K562 (cell line): ENCODE results near the gene SYTL2. TPM values are rescaled to one million over a fixed set of nuclear protein-coding genes. Genes with fewer than 3 reads are reported as not detected.

Experiments used
- GABPB2 ChIP-seq: fragments of 250-450 bp; sonication (Bioruptor Pico); conservative IDR thresholded peaks from 2 replicates; pipeline ENCODE4 v1.5.1; 2021; ENCODE audit warnings: mild to moderate bottlenecking
- GATAD2A ChIP-seq: fragments of 450-650 bp; IDR thresholded peaks from 2 replicates; pipeline ENCODE4 v1.6.1; 2017
- HDAC1 ChIP-seq, 2 experiments: fragments of 450-650 bp; IDR thresholded peaks; 2 replicates each; pipeline ENCODE4 v1.6.1; 2016 to 2017; ENCODE audit warnings: inconsistent platforms in 1 of 2, mild to moderate bottlenecking in 1 of 2, moderate library complexity in 1 of 2
- HNRNPUL1 ChIP-seq: fragments of 200-400 bp; formaldehyde crosslinking; IDR thresholded peaks from 2 replicates; pipeline ENCODE4 v1.6.1; 2017; ENCODE audit warnings: low read length
- MLLT1 ChIP-seq, 2 experiments: fragments of 450-650 bp; IDR thresholded peaks; 2 replicates each; pipeline ENCODE4 v1.6.1; 2016
- MLX ChIP-seq, 2 experiments: fragments of 450-650 bp in 1 of 2; sonication (generic) in 1 of 2; formaldehyde crosslinking; conservative IDR thresholded peaks; 2 replicates each; pipeline versions ENCODE4 v1.4.0 to v1.8.1; 2020 to 2022; ENCODE audit warnings: mild to moderate bottlenecking in 1 of 2, missing genetic modification reagents in 1 of 2
- NFIC ChIP-seq: fragments of 450-650 bp; IDR thresholded peaks from 2 replicates; pipeline ENCODE4 v1.6.1; 2017; ENCODE audit warnings: mild to moderate bottlenecking, inconsistent platforms
- POLR2B ChIP-seq: fragments of 450-650 bp; IDR thresholded peaks from 2 replicates; pipeline ENCODE4 v1.6.1; 2018; ENCODE audit warnings: low read depth; ENCODE audit not compliant: partially characterized antibody
- PRDM10 ChIP-seq: fragments of 450-650 bp; IDR thresholded peaks from 2 replicates; pipeline ENCODE4 v1.6.1; 2018; ENCODE audit not compliant: partially characterized antibody
- RBM39 ChIP-seq: fragments of 200-400 bp; formaldehyde crosslinking; optimal IDR thresholded peaks from 2 replicates; pipeline ENCODE3; 2018; ENCODE audit warnings: low read depth, low read length
- SMARCC2 ChIP-seq: fragments of 450-650 bp; IDR thresholded peaks from 2 replicates; pipeline ENCODE4 v1.6.1; 2017; ENCODE audit warnings: antibody characterized with exemption, moderate library complexity, mild to moderate bottlenecking, low read depth
- SRSF3 ChIP-seq: fragments of 200-400 bp; formaldehyde crosslinking; IDR thresholded peaks from 2 replicates; pipeline ENCODE4 v1.6.1; 2016; ENCODE audit warnings: mild to moderate bottlenecking, low read length, moderate library complexity; ENCODE audit not compliant: insufficient read depth
- TFAM ChIP-seq: fragments of 250-450 bp; sonication (Bioruptor Pico); conservative IDR thresholded peaks from 2 replicates; pipeline ENCODE4 v1.5.0; 2021; ENCODE audit warnings: mild to moderate bottlenecking, moderate library complexity
- ZNF217 ChIP-seq: sonication (generic); formaldehyde crosslinking; IDR thresholded peaks from 2 replicates; pipeline ENCODE4 v1.8.0; 2022; ENCODE audit warnings: mild to moderate bottlenecking, missing genetic modification reagents
- ZNF436 ChIP-seq: fragments of 250-450, 450-650 bp; sonication (Bioruptor Pico); formaldehyde crosslinking; IDR thresholded peaks from 2 replicates; pipeline ENCODE4 v1.7.0; 2020; ENCODE audit warnings: mild to moderate bottlenecking
- ZNF830 ChIP-seq: fragments of 250-450 bp; sonication (Bioruptor Pico); IDR thresholded peaks from 2 replicates; pipeline ENCODE4 v1.5.0; 2021; ENCODE audit warnings: mild to moderate bottlenecking
- polyA plus RNA-seq, 8 experiments: library from polyadenylated mRNA; depleted of rRNA in 4 of 8; stranded (reverse) in 5 of 8; unstranded in 3 of 8; fragments of >200 nt; fragmentation: Nextera tagmentation in 2 of 8; fragmentation: Illumina TruSeq in 1 of 8; extraction: Ambion mirVana in 2 of 8; extraction: Trizol in 1 of 8; gene quantifications; 2 replicates each; pipeline versions ENCODE4 v1.2.1 to v1.2.3, GENCODE V29; 2011 to 2014; ENCODE audit warnings: inconsistent platforms in 1 of 8, missing spikeins in 1 of 8
- total RNA-seq, 7 experiments: library from RNA; depleted of rRNA in 6 of 7; stranded (reverse); fragments of >200 nt in 6 of 7; fragmentation: Illumina TruSeq in 2 of 7; extraction: Trizol in 2 of 7; gene quantifications; 2 replicates each; pipeline versions ENCODE4 v1.2.1 to v1.2.3, GENCODE V29; 2011 to 2021; ENCODE audit warnings: low replicate concordance in 1 of 7
- TF ChIP-seq, protein P1 (sequence below): sonication (generic); formaldehyde crosslinking; IDR thresholded peaks from 2 replicates; pipeline ENCODE4 v1.8.0; 2022; ENCODE audit warnings: missing genetic modification reagents, mild to moderate bottlenecking, borderline replicate concordance
- TF ChIP-seq, protein P2 (sequence below): fragments of 250-450 bp; sonication (Bioruptor Pico); IDR thresholded peaks from 2 replicates; pipeline ENCODE4 v1.8.0; 2022; ENCODE audit warnings: inconsistent platforms, mild to moderate bottlenecking, moderate library complexity, borderline replicate concordance

SYTL2 gene
- total and polyA plus RNA-seq, 9 of the 15 experiments (the other 6 are each of a cell fraction or from before 2014, with no cell fraction given): 0.05 to 0.57 (median 0.35) TPM

DNA sequence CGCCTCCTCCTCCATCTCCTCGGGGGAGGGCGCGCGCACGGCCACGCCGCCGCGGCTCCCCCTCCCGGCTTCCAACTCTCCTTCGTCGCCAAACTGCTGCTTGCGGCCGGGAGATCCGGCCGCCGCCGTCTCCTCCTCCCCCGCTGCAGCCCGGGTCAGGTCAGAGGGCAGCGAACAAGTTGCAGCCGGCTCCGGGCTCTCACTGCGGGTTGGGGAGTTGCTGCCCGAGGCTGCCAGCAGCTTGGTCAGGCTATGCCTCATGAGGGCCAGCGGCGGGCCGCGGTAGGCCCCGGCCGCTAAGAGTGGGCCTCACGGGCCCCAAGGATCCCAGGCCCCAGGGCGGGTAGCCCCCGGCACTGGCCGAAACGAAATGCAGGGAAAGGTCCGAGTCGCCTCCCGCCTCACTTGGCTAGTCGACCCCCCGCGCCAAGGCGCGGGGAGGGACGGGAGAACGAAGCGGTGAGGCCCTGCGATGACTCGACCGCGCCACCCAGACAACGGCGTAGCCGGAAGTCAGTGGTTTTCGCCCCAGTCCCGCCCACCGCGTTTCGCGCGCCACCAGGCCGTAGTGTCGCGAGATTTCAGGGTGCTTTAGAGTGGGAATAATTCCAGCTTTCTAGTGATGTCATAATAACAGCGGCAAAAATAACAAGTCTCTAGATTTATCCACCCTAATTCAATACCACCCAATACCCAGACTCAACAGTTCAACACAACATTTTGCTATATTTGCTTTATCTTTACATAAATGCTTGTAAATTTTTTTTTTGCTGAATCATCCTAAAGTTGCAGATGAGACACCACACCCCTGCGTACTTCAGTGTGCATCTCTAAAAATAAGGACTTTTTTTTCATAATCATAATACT, 146.1 kb downstream of the SYTL2 start, which contains the start of gene CREBZF (continued):
- TF ChIP-seq ZNF436 (CRISPR knock-in tag): no peak
- TF ChIP-seq, protein P1, sequence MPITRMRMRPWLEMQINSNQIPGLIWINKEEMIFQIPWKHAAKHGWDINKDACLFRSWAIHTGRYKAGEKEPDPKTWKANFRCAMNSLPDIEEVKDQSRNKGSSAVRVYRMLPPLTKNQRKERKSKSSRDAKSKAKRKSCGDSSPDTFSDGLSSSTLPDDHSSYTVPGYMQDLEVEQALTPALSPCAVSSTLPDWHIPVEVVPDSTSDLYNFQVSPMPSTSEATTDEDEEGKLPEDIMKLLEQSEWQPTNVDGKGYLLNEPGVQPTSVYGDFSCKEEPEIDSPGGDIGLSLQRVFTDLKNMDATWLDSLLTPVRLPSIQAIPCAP (CRISPR knock-in tag): 0 out of 2 replicates have a peak, but pooled peaks have one; percentile 55
- TF ChIP-seq POLR2B: peak; percentile 92
- peak; percentile 15 for TF ChIP-seq PRDM10
- no peak for TF ChIP-seq TFAM
- TF ChIP-seq SRSF3: 0 out of 2 replicates have a peak, but pooled peaks have one; percentile 7
- no peak for TF ChIP-seq HNRNPUL1
- no peak for TF ChIP-seq GABPB2
- TF ChIP-seq HDAC1 (IDR thresholded peaks at IDR 0.05): 0 out of 4 replicates have a peak, but pooled peaks of 1 of the 2 experiments have one; percentile 35
- TF ChIP-seq SMARCC2: peak; percentile 81; the same call in 1 of the 2 replicates
- peak; percentile 91; the same call in 1 of the 2 replicates for TF ChIP-seq ZNF830 (CRISPR knock-in tag)
- TF ChIP-seq, protein P2, sequence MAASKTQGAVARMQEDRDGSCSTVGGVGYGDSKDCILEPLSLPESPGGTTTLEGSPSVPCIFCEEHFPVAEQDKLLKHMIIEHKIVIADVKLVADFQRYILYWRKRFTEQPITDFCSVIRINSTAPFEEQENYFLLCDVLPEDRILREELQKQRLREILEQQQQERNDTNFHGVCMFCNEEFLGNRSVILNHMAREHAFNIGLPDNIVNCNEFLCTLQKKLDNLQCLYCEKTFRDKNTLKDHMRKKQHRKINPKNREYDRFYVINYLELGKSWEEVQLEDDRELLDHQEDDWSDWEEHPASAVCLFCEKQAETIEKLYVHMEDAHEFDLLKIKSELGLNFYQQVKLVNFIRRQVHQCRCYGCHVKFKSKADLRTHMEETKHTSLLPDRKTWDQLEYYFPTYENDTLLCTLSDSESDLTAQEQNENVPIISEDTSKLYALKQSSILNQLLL (CRISPR knock-in tag): no peak
- TF ChIP-seq MLLT1 (IDR thresholded peaks at IDR 0.05): peak; percentile 42 to 50; a peak in 2 of 4 replicates
- peak; percentile 60 for TF ChIP-seq NFIC
- no peak for TF ChIP-seq MLX (CRISPR knock-in tag; conservative IDR thresholded peaks at IDR 0.05)
- no peak for TF ChIP-seq ZNF217 (CRISPR knock-in tag)
- TF ChIP-seq RBM39: no peak
- 0 out of 2 replicates have a peak, but pooled peaks have one; percentile 64 for TF ChIP-seq GATAD2A
